Panc1 (cell line): ENCODE data around the gene MLLT10. TPM values are rescaled to one million over a fixed set of nuclear protein-coding genes. Genes with fewer than 3 reads are reported as not detected.

Experiments used
- ATAC-seq: fragments of 200-7000 bp; cut with Tn5 transposase; 2 replicates; pipeline ENCODE4 v1.9.1; 2020; ENCODE audit warnings: mild to moderate bottlenecking, moderate library complexity
- BruUV-seq: library from RNA; stranded (reverse); fragments of 400-500 nt; replicated peaks from 2 replicates; lab custom pipeline; 2021; lab: Mats Ljungman, UMichigan
- CTCF ChIA-PET: fragments of 300-600 bp; sonication (Branson Sonifier 250); formaldehyde crosslinking; loops from one replicate; lab custom pipeline; 2022; ENCODE audit warnings: antibody characterized with exemption; lab: Charles Lee
- POLR2A ChIA-PET: fragments of 300-600 bp; sonication (Branson Sonifier 250); formaldehyde crosslinking; loops from one replicate; lab custom pipeline; 2022; ENCODE audit warnings: antibody characterized with exemption; lab: Charles Lee
- DNase-seq: peaks from one replicate; pipeline ENCODE4 v3.0.0-alpha.2; 2010; ENCODE audit warnings: low read depth, low spot score
- H3K27ac ChIP-seq: 2 replicates; pipeline ENCODE4 v1.5.1; 2011; ENCODE audit warnings: mild to moderate bottlenecking, low read length, inconsistent platforms
- H3K27me3 ChIP-seq: fragments of 200-500 bp; sonication (Bioruptor generic); 2 replicates; pipeline ENCODE4 v1.6.0; 2014; ENCODE audit warnings: low read length, inconsistent platforms; ENCODE audit not compliant: control insufficient read depth, insufficient read depth
- H3K36me3 ChIP-seq: fragments of 200-500 bp; sonication (Bioruptor generic); 2 replicates; pipeline ENCODE4 v1.5.1; 2014; ENCODE audit warnings: inconsistent platforms, mild to moderate bottlenecking, low read length, moderate library complexity; ENCODE audit not compliant: control insufficient read depth, insufficient read depth
- H3K4me1 ChIP-seq: 2 replicates; pipeline ENCODE4 v1.5.1; 2011; ENCODE audit warnings: inconsistent platforms, mild to moderate bottlenecking, low read length, moderate library complexity; ENCODE audit not compliant: control insufficient read depth, insufficient read depth
- H3K4me3 ChIP-seq, 2 experiments: 2 replicates each; pipeline ENCODE4 v1.5.1; 2011 to 2012; ENCODE audit warnings: low read depth in 2 of 2, low read length in 2 of 2, mild to moderate bottlenecking in 2 of 2, inconsistent platforms in 1 of 2, moderate library complexity in 1 of 2
- H3K9me3 ChIP-seq: fragments of 200-500 bp; sonication (Bioruptor generic); 2 replicates; pipeline ENCODE4 v1.5.1; 2014; ENCODE audit warnings: low read depth, mild to moderate bottlenecking, inconsistent platforms, low read length, moderate library complexity; ENCODE audit not compliant: control insufficient read depth, insufficient read depth
- CTCF ChIP-seq: fragments of 450-650 bp; IDR thresholded peaks from 2 replicates; pipeline ENCODE4 v1.5.1; 2017; ENCODE audit warnings: mild to moderate bottlenecking
- POLR2AphosphoS5 ChIP-seq: IDR thresholded peaks from 2 replicates; pipeline ENCODE4 v1.6.1; 2012; ENCODE audit warnings: mild to moderate bottlenecking, low read depth, low read length, moderate library complexity
- REST ChIP-seq, 2 experiments: IDR thresholded peaks; 2 replicates each; pipeline ENCODE4 v1.6.1; 2011 to 2012; ENCODE audit warnings: low read depth in 2 of 2, control low read depth in 1 of 2, low read length in 1 of 2, mild to moderate bottlenecking in 1 of 2, moderate library complexity in 1 of 2; ENCODE audit not compliant: insufficient read depth in 1 of 2
- SIN3A ChIP-seq: IDR thresholded peaks from 2 replicates; pipeline ENCODE4 v1.6.1; 2012; ENCODE audit warnings: low read depth, mild to moderate bottlenecking, low read length, moderate library complexity, borderline replicate concordance; ENCODE audit not compliant: insufficient read depth
- TCF7L2 ChIP-seq: IDR thresholded peaks from 2 replicates; pipeline ENCODE4 v1.6.1; 2011; ENCODE audit warnings: mild to moderate bottlenecking, low read depth, low read length, inconsistent platforms
- in situ Hi-C: cut with HindIII; loops from 2 replicates; pipeline ENCODE4 v1.10.0; 2016; ENCODE audit warnings: low sequenced_read_pairs, low pct_unique_long_range_greater_than_20kb
- intact Hi-C: fragments of 100-400 bp; cut with micrococcal nuclease; formaldehyde crosslinking; loops from one replicate; pipeline ENCODE4 v1.10.0; 2022; ENCODE audit not compliant: unreplicated experiment
- total RNA-seq: library from RNA; stranded (reverse); gene quantifications from one replicate; pipeline ENCODE4 v1.2.1, GENCODE V29; 2021; ENCODE audit not compliant: unreplicated experiment

MLLT10 gene
- total RNA-seq, 1 experiment from 2014 or later, result 33.4 TPM

- 0 out of 2 replicates have a peak, but pooled peaks have one; percentile 3 for ATAC-seq
Observed at GRCh38 chr10:21501731-21502347, 32.2 kb upstream of the MLLT10 start.

GRCh38 chr10:21502348-21502740, 31.7 kb upstream of the MLLT10 start:
- TF ChIP-seq REST (IDR thresholded peaks at IDR 0.05; ENCODE audit: insufficient read depth in 1 of 2, low read depth in 2 of 2, low read length in 1 of 2) (no peak), SIN3A (no peak), POLR2AphosphoS5 (no peak), TCF7L2 (no peak), CTCF (no peak)
- Histone ChIP-seq H3K4me1 (peaks cover 49% of the 10 kb centered on the region), H3K9me3 (no peaks in the 10 kb centered on the region), H3K27me3 (no peaks in the 10 kb centered on the region), H3K27ac (peak overlapping the region; percentile 63), H3K36me3 (no peaks in the 10 kb centered on the region), H3K4me3 (no peak overlapping the region)
- BruUV-seq, result no TSS peak
- ATAC-seq, result 0 out of 2 replicates have a peak, but pooled peaks have one; percentile 15
- CTCF ChIA-PET, result no interaction called here
- in situ Hi-C loops (no loop called here), intact Hi-C loops (no loop called here)
- POLR2A ChIA-PET, result no interaction called here
- no peak for DNase-seq

More at GRCh38 chr10:21501731-21502347, 32.2 kb upstream of the MLLT10 start:
- Histone ChIP-seq H3K9me3 (no peaks in the 10 kb centered on the region), H3K4me1 (peaks cover 49% of the 10 kb centered on the region), H3K27ac (peak overlapping the region; percentile 63), H3K36me3 (no peaks in the 10 kb centered on the region), H3K4me3 (no peak overlapping the region), H3K27me3 (no peaks in the 10 kb centered on the region)
- TF ChIP-seq CTCF (no peak), TCF7L2 (no peak), REST (IDR thresholded peaks at IDR 0.05; ENCODE audit: insufficient read depth in 1 of 2, low read depth in 2 of 2, low read length in 1 of 2) (no peak), POLR2AphosphoS5 (no peak), SIN3A (no peak)
- no peak for DNase-seq
- BruUV-seq, result no TSS peak
- in situ Hi-C loops (no loop called here), intact Hi-C loops (no loop called here)
- ChIA-PET POLR2A (no interaction called here), CTCF (no interaction called here)
